Measurements from ENCODE around the gene HEXD.
A peak's percentile ranks its signal among the peaks of the same experiment; 100 is the strongest.

The HEXD gene

DNA sequence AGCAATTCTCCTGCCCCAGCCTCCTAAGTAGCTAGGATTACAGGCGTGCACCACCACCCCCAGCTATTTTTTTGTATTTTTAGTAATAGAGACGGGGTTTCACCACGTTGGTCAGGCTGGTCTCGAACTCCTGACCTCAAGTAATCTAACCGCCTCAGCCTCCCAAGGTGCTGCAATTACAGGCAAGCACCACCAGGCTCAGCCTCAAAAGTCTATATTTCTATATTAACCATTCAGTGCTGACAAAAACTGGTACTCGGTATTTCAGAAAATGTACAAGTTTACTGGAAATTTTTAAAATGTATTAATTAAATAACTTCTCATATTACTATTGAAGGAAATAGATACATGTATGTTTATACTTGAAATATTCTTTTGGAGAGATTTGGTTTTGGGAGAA, 1.4 kb upstream of the HEXD start:
- DNase-seq = no peak

DNA sequence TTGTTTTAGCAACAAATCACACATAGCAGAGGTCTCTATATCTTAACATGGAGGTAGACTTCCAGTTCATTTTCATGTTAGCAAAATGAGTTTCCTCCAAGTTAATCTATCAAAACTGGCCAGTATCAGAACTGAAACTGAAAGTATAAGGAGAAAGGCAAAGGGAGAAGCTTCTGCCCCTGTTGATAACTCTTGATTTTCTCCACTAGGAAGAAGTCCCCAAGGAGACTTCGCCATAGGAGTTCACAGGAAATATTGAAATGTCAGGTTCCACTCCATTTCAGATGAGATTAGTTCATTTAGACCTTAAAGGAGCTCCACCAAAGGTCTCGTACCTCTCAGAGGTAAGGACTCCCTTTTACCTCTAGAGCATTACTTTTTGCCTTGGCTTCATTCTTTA, 1.4 kb downstream of the HEXD start:
- DNase-seq = no peak

DNA sequence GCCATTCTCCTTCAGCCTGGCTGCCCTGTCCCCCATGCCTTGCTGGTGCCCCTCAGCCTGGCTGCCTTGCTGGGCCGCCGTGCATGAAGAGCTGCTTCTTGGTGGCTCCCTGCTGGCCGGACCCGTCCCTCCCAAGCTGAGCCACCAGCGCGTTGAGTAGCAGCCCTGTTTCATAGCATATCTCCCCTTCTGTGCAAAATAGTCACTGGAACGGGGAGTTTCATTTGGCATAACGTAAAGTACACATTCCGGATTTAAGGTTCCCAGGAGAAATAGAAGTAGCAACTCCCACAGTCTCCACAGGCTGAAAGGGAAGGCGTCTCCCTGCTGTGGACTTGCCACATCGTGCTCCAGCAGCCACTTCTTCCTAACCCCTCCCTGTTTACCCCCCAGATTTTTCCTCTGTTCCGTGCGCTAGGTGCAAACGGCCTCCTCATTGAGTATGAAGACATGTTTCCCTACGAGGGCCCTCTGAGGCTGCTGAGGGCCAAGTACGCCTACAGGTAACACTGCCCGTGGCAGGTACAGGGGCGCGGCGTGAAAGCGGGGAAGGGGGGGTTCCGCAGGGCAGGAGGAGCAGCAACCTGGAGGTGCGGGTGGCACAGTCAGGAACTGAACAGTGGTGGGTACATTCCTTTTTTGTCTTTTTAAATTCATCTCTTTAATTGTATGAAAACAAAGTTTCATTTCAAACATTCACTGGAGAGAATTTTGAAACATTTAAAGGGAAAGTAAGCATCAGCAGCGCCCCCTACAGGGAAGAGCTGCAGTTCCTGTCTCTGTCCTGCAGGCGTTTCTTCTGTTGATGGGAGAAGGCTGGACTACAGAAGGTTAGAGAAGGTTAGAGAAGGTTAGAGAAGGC, 6.1 kb downstream of the HEXD start:
- peak; percentile 65 for DNase-seq

DNA sequence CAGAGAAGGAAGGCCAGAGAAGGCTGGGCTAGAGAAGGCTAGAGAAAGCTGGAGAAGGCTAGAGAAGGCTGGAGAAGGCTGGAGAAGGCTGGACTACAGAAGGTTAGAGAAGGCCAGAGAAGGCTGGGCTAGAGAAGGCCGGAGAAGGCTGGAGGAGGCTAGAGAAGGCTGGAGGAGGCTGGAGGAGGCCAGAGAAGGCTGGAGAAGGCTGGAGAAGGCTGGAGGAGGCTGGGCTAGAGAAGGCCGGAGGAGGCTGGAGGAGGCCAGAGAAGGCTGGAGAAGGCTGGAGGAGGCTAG, 6.7 kb downstream of the HEXD start:
- no peak for DNase-seq

DNA sequence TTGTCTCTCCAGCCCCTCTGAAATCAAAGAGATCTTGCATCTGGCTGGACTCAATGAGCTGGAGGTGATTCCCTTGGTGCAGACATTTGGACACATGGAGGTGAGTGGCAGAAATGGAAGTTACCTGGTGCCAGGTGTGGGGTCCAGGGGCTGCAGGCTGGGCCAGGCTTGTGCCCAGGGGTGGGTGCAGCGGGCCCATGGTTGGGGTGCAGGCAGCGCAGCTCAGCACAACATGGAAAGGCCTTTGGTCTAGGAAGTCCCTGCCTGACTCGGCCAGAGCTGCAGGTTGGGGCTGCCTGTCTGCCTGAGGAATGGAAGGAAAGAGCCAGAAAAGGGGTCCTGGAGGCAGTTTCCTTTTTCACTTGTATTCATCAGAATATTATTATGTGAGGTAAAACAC, 10.4 kb downstream of the HEXD start:
- DNase-seq = no peak

DNA sequence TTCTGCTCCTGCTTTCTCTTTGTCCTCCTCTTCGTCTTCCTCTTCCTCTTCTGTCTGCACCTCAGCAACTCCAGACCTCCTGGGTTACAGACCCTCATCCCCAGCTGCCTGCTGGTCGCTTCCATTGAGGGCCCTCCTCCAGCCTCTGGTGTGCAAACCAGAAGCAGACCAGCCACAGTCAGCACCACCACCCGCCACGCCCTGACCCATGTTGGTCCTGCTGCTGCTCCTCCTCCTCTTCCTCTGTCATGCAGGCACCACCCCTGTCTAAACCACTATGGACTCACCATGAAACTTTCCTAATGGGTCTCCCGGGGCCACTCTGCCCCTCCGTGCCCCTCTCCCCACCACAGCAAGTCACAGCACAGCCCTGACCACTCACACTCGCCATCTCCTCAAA, 11.7 kb downstream of the HEXD start:
- DNase-seq = no peak

DNA sequence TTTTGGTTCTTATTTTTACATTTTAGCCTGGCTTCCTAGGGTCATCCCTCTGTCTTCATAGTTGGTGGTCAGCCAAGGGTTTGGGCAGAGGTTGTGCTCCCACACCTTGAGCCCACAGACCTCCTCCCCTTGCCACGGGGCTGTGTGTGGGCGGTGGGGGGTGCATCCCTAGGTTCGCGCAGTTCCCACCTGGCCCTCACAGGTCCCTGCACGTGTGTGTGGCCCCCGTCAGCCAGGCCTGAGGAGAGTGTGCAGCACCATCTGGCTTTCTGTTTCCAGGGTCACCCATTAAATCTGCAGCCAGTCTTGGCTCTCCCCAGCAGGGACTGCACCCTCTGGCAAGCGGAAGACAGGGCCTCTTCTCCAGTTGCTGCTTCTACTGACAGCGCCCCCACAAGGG, 13.9 kb downstream of the HEXD start:
- DNase-seq = no peak

DNA sequence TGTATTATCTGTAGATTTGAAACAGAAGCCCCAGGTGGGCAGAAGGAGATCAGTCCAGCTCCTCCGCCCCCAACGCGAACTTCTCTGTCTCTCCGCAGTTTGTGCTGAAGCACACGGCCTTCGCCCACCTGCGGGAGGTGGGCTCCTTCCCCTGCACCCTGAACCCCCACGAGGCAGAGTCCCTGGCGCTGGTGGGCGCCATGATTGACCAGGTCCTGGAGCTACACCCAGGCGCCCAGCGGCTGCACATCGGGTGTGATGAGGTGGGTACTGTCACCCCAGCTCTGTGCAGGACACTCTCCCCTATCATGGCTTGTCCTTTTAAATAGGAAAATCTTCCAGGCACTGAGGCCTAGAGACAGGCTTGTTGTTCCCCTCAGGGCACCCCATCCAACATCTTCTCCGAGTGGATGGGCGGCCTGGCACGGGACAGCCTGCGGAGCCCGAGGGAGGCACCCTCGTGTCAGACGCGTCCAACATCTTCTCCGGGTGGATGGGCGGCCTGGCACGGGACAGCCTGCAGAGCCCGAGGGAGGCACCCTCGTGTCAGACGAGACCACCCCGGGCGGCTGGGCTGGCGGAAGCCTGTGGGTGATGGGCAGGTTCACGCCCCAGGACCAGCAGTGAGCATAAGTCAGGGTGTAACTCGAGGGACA, 15.5 kb downstream of the HEXD start:
- no peak for DNase-seq

DNA sequence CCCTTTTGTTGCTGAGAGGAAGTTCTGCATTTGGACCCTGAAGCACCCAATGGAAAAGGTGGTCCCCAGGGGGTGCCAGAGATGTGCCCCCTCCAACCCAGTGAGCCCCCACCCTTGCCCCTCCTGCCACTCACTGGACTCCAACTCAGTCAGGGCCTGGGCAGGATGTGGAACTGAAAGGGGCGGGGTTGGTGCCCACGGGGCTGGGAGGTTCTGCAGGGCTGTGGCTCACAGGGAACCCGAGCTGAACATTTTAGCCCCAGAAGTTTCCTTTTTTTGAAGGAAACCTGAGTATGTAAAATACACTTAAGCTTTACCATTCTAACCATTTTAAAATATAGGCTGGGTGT, 16.0 kb downstream of the HEXD start:
- peak; percentile 33 for DNase-seq

DNA sequence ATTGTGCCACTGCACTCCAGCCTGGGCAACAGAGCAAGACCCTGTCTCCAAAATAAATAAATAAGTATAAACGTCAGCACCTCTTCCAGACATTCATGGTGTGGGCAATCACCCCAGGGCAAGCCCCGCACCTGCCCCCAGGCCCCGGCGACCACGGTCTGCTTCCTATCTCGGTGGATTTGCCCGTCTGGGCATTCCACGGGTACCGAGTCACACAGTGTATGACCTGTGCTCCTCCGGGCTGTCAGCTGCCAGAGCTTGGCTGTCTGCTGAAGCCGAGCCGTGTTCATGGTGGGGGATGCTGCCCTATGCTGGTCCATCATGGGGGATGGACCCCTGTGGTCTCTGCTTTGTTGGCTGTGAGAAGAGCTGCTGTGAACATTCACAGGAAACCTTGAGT, 17.0 kb downstream of the HEXD start:
- DNase-seq = no peak

DNA sequence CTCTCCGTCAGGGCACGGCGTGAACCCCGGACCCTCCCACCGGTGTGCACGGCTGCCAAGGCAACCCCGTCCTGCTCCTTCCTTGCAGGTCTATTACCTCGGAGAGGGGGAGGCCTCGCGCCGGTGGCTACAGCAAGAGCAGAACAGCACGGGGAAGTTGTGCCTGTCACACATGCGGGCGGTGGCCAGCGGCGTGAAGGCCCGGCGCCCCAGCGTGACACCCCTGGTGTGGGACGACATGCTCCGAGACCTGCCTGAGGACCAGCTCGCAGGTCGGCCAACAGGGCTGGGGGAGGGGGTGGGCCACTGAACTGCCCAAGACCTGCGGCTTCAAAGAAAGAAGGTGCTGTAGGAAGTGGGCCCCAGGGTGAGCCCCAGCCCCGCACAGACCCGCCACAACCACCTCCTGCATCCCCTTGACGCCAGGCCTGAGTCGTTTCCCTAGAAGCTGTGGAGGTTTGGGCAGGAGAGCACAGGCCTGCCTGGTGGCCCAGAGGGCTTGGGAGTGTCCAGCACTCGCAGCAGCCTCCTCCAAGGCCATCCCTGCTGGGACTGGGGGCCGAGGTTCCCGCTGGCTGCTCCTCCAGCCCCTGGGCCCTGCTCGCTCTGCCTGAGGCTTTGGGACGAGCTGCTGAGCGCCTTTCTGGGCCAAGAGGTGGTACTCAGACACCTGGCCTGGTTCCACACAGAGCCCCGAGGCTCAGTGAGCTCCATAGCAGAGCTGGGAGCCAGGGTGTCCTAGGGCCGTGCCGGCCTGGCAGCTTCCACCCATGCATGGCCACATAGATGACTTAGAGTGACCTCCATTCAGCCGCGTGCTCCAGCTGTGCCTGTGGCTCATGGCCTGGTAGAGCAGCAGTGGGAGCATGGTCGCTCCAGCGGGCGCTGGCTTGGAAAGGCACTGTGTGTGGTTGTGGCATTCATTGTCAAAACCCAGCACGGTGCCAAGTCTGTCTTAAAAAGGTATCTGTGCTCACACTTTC, 17.7 kb downstream of the HEXD start:
- no peak for DNase-seq

DNA sequence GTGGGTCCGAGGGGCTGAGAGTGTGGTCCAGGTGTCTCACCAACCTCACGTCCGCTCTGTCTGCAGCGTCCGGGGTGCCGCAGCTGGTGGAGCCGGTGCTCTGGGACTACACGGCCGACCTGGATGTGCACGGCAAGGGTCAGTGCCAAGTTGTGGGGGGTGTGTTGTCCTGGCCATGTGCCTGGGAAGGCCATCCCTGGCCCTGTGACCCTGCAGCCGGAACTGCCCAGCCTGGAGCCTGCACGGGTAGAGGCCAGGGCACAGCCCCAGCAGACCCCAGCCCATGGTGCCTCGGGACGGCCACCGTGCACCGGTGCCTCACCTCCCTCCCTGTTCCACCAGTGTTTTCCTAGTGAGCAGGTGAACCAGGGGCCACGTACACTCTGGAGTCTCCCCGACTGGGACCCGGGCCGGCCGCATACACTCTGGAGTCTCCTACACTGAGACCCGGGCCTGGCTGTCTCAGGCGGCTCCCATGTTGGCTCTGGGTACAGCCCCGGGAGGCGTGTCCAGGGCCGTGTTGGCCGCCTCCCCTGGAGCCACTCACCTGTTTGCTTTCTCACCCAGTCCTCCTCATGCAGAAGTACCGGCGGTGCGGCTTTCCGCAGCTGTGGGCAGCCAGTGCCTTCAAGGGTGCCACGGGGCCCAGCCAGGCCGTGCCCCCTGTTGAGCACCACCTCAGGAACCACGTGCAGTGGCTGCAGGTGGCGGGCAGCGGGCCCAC, 18.6 kb downstream of the HEXD start:
- no peak for DNase-seq

DNA sequence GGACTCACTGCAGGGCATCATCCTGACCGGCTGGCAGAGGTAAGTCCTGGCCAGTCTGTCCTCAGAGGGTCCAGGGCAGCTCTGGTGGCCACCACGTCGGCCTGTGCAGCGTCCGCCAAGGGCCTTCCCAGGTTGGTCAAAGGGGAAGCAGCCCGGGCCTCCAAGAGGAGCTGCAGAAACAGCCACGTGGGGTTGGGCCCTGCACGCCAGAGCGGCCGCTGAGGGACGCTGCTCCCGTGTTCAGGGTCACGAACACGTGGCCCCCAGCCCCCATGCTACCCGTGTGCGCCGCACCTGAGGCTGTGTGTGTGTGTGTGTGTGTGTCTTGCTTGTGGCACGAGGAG, 19.1 kb downstream of the HEXD start:
- DNase-seq = no peak

DNA sequence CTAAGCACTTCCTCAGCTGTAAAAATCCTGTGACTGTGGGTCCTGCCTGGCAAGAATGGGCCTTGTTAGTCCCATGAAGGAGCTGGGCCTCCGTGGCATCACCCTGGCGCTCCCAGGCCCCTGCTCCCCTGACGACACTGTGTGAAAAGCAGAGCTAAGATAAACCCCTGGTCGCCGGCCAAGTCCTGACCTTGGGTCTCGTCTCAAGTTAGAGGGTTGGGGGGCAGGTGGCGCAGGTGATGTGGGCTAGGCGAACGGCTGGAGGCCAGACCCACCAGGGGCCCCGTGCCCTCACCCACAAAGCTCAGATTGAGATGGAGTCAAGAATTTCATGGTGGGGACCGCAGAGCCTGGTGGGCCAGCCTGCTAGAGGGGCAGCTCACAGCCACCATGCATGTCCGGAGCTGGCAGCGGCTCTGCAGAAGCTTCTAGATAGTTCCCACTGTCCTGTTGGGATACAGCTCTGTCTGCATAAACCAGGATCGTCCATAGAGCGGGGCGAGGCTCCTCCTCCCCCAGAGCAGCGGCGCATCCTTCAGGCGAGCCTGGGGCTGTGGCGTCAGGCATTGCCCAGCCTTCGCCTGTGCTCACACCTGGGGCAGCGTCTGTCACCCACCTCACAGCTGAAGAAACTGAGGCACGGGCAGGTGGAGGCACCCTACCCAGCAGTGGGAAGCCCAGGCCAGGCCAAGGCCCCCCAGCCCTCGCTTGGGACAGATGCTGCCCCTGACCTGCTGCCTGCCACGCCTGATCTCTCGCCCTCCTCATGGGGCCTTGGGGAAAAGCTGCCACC, 20.4 kb downstream of the HEXD start:
- DNase-seq = no peak

DNA sequence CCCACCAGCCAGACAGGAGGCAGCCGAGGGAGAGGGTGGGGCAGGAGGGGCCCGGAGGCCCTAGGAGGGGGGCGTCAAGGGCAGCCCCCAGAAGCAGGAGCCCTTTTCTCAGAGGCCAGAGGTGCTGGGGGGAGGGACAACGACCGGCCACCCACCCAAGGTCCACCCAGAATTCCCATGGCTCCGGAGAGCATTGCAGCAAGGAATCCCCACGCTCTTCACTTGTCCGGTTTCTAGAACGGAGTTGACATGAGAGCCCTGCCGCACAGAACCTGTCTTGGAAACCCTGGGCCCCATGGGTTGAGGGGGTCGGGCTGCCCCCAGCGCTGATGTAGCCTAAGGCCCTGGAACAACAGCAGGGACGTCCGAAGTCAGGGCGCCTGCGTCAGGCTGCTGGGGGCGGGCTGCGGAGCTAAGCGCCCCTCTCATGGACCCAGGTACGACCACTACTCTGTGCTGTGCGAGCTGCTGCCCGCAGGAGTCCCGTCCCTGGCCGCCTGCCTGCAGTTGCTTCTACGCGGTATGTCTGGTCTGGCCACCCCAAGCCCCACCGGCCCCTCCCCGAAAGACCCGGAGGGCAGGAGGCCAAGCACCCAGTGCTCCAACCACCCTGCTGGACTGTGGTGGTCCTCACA, 21.2 kb downstream of the HEXD start:
- no peak for DNase-seq

DNA sequence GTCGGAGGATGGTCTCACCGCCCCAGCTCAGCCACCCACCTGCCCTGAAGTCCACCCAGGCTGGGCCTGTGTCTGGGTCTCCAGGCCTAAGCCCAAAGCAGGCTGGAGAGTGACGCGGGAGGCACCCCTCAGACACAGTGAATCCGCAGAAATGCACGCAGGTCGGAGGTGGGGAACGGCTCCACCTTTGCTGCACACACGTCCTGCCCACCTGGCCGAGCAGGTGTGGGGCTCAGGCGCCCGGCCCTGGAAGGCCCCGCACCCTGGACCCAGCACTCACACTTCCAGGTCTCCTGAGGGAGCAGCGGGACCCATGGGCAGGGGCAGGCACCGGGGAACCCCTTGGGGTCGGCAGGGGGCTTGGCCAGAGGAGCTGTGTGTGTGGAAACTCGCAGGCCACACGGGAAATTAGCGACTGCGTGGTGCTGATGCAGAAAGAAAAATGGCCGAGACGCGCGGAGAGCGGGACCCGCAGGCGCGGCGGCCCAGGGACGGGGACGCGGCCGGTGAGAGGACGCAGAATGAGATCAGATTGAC, 21.8 kb downstream of the HEXD start:
- no peak for DNase-seq

DNA sequence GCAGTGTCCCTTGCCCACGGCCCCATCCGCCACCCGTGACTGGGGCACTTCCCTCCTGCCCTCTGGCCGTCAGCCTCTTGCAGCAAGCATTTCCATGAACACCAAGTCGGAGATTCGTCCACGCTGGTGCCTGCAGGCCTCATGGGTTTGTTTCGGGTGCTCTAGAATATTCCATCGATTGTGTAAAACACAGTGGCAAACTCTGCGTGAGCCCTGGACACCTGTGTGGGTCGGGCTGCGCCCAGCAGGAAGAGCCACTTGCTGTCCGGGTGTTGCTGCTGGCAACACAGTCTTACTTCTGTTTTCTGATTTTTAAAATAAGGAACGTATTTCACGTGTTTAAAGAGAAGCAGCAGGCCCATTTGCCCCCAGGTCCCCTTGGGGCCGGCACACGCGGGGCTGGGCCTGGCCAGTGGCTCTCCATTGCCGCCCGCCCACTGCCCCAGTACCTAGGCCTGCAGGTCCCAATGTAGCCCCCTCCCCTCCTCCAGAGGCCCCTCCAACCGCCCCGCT, 22.4 kb downstream of the HEXD start:
- no peak for DNase-seq

DNA sequence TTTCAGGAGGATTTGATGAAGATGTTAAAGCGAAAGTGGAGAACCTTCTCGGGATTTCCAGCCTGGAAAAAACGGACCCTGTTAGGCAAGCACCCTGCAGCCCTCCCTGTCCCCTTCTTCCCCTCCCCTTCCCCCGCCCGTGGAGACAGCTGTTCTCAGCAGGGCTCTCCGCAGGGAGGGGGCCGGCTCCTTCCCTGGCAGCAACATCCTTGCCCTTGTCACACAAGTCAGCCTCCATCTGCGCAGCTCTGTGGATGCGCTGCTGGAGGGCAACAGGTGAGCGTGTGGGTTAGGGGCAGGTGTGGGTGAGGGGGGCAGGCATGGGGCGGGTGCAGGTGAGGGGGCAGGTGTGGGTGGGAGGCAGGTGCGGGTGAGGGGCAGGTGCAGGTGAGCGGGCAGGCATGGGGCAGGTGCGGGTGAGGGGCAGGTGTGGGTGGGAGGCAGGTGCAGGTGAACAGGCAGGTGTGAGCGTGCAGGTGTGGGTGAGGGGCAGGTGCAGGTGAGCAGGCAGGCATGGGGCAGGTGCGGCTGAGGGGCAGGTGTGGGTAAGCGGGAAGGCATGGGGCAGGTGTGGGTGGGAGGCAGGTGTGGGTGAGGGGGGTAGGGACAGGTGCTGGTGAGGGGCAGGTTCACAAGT, 23.0 kb downstream of the HEXD start:
- no peak for DNase-seq

DNA sequence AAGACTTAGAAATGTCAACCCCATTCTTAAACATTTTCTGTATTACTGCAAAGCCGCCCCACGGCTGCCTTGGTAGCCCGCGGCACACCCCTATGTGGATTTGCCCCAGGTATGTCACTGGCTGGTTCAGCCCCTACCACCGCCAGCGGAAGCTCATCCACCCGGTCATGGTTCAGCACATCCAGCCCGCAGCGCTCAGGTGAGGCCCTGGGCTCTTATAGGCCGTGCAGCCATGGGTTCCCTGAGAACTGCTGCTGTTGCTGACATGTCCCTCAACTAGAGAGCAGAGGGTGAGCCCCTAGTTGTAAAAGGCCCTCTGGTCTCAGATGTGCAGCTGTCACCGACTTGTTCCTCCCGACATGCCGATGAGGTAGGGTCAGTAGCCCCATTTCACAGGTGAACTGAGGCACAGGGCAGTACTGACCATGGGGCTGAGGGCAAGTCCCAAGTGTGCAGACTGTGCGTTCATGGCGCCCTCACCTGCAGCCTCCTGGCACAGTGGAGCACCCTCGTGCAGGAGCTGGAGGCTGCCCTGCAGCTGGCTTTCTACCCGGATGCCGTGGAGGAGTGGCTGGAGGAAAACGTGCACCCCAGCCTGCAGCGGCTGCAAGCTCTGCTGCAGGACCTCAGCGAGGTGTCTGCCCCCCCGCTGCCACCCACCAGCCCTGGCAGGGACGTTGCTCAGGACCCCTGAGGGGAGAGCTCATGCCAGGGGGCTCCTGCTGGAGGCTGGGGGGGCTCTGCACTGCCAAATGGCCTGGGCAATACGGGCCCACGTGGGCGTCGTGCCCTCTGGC, 23.7 kb downstream of the HEXD start:
- no peak for DNase-seq

Measured in activated naive CD4-positive, alpha-beta T cell treated with Interleukin-2 at 50 U/mL for 16 hours (primary cell).